RCC 7860 (cell line): ENCODE data around the gene DACT2.
A peak's percentile ranks its signal among the peaks of the same experiment; 100 is the strongest.
"Not testable (repeated sequence)": the region's sequence is repeated elsewhere in the genome, so short reads cannot be mapped to it uniquely, and the experiment has no call there.

ENCODE experiments used
- DNase-seq: peaks from one replicate; pipeline ENCODE4 v3.0.0-alpha.2; 2015; ENCODE audit warnings: low spot score
- FAIRE-seq: peaks from 2 replicates; lab custom pipeline; 2012; peaks lifted over from hg19 to GRCh38; lab: Jason Lieb, UNC

The DACT2 gene

GRCh38 chr6:168305096-168305749, 14.4 kb downstream of the DACT2 start:
- no peak for FAIRE-seq

GRCh38 chr6:168304752-168305015, 14.9 kb downstream of the DACT2 start:
- DNase-seq: no peak
- no peak for FAIRE-seq

More at GRCh38 chr6:168305096-168305749, 14.4 kb downstream of the DACT2 start:
- no peak for DNase-seq

DNA sequence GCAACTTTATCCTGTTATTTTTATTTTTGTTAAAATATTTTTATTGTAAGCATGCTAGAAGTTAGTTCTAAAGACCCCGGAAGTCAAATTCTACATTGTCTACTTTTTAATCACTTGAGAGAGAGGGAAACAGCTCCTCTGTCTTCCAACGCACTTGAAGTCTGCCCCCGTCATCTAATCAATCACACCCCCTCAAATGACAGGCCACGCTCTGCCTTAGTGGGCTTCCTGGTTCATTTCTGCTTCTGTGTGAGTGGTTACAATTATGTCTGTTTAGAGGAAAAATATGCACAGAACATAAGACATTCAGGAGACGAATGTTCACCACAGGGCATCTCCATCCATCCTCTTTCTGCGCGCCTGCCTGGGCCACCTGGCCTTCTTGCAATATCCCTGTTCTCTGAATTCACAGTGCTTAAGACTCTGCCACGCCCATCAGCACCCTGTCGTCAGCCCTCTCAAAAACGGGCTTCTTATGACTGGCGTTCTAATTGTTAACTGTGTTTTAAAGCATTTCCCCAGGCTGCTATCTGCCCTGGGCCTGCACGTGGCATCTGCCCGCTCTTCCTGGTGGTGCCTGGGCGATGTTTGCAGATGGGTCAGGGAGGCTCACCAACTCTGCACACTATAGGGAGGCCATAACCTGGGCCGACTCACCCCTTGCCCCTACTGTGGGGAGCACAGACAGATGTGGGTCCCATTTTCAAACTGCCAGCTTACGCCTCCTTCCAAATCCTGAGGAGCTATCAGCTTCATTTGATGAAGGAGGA, 15.4 kb downstream of the DACT2 start:
- DNase-seq: no peak
- FAIRE-seq: no peak

DNA sequence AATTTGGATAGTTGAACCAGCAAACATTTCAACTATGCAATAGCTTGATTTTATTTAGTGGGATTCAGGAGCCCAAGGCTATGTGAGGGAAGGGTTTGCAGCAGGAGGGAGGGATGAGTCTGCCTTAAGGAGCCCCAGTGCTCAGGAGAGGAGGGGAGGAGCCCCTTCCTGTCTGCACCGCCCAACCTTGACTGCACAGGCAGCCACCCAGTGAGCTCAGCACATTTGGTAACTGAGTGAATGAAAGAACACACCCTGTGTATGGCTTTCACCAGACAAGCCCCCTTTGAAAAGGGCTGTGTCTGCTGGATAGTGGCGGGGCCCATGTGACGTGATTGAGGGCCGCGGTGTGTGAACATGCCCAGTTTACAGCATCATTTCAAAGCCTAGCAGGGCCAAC, 17.0 kb downstream of the DACT2 start:
- DNase-seq (peak; percentile 32), FAIRE-seq (no peak)

DNA sequence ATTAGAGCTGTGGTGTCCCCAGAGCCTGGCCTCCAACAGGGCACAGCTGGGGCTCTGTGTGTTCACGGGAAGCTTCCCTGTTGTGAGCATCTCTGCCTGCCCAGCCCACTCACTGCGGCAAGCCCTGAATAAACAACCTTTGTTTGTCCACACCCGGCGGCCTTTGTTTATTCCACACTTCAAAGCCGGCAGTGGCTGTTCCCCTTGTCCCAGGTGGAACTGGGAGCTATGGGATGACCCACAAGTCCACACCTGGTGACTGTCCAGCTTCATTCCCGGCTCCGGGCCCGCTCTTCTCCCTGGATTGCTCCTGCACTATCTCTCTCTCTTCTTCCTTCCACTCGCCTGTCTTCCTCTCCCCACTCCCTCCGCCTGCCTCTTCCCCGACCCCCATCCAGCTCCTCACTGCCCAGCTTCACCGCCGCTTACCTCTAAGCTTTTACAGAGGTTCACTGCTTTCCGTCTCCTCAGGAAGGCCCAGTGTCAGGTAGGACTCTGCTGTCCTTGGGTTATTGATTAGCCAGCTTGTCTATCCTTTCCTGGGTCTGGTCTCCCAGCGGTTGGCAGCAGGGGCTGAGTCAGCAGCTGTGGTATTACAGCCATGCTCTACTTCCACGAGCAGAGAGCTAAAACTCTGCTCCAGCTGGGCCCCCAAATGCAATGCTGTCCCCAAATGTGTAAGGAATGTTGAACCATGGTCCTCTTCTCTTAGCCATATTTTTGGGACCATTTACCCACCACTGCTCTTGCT, 17.8 kb downstream of the DACT2 start:
- DNase-seq (peak; percentile 63), FAIRE-seq (peak; percentile 76)

GRCh38 chr6:168300975-168301647, 18.5 kb downstream of the DACT2 start:
- no peak for FAIRE-seq
- no peak for DNase-seq

GRCh38 chr6:168299541-168300511, 19.8 kb downstream of the DACT2 start:
- FAIRE-seq: no peak
- DNase-seq: no peak

DNA sequence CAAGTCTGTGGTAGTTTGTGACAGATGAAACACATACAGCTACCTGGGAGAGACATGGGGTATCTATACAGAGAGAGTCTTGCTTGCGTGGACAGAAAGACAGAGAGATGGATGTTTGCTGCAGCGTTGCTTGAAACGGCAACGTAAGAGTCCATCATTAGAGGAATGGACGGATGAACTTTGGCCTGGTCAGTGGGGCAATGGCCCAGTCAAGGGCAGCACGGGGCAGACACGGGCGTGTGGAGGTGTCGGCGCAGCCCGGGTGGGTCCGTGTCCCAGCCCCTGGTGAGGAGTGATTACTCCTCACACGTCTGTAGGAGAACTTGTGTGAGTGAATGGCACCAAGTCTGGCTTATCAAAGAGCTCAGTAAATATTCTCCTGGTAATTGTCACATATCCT, 21.9 kb downstream of the DACT2 start:
- no peak for FAIRE-seq
- DNase-seq: no peak

DNA sequence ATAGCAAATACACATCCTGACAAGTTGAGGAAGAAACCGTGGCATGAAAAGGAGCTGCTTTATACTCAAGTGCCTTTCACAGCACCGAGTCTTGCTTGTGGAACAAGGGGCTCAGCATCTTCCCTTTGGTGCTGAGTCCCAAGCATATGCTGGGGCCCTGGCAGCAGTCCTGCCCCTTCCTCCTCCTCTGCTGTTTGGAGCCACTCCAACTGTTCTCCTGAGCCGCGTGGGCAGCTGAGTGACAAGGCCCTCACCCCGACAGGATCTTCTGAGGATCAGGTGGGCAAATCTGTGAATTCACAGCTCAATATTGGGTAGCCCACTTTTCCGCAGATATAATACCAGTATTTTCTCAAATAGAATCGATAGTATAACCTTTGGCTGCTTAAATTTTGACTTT, 24.7 kb downstream of the DACT2 start:
- FAIRE-seq (no peak), DNase-seq (no peak)

- DNase-seq: no peak
- no peak for FAIRE-seq
Observed at GRCh38 chr6:168293636-168294530, 25.7 kb downstream of the DACT2 start.

DNA sequence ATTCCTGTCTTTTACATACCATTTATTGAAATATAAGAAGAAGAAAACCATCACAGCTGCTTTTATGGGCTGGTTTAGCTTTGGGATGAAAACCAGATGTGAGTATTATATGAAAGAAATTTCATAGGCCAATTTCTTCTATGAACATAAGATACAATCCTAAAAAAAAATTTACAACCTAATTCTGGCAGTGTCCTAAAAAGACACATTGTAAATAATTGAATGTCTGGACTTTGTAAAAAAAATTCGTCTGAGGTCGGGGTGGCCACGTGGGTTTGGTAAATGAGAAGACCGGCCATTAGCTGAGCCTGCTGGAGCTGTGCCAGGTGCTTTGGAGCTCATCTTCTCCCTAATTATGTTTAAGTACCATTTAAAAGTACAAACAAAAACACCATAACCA, 26.8 kb downstream of the DACT2 start:
- DNase-seq: no peak
- no peak for FAIRE-seq

DNA sequence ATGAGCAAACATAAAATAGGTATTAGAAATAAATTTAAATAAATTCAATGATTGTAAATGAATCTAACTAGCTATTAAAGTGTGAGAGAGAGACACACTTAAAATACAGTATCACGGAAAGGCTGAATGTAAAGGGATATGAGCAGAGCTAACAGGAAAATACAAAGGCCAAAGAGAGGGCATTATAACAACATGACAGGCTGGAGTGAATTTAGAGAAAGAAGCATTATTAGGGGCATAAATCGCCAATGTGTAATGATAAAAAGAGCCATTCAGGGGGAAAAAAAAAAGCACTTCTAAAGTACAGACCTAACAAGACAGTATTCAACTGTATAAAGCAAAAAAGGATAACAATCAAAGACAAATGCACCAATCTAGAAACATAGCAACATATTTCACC, 28.1 kb downstream of the DACT2 start:
- no peak for FAIRE-seq

DNA sequence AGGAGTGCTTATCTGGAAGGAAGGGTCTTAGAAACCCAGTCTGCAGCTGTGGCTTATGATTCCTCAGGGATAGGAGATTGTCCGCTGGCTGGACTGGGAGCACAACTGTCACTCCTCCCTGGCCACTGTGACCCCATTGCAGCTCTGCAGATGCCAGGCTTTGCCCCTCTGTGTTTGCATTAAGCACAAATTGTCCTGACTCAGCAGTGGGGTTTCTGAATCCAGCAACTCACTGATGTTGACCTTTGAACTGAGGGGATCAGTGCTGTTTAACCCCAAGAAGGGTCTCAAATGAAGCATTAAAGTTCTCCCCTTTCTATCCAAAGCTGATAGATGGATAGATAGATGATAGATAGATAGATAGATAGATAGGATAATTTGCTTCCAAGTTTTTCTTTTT, 29.5 kb downstream of the DACT2 start:
- no peak for FAIRE-seq

More for the DNA sequence above, 28.1 kb downstream of the DACT2 start:
- no peak for DNase-seq

GRCh38 chr6:168289571-168289962, 30.0 kb downstream of the DACT2 start:
- FAIRE-seq (no peak), DNase-seq (no peak)

More for the DNA sequence above, 29.5 kb downstream of the DACT2 start:
- no peak for DNase-seq

GRCh38 chr6:168288781-168289570, 30.6 kb downstream of the DACT2 start:
- no peak for FAIRE-seq
- DNase-seq: no peak

DNA sequence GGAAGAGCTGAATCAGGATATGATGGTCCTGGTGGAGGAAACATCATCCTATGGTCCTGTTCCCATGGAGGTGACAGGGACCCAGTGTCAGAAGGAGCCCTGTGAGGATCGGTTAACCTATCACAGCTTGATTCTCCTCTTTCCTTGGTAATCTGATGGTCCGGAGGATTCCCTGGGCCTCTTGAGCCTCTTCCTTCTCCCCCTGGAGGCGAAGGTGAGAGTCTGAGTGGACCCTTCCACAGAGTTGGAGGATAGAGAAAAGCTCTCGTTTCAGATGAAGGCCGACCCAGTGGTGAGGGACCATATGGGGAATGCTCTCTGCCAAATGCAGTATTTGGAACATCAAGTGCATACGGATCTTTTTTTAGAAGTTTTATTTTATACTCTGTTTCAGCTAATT, 32.1 kb downstream of the DACT2 start:
- FAIRE-seq, DNase-seq: not testable (repeated sequence)

GRCh38 chr6:168286771-168287446, 32.7 kb downstream of the DACT2 start:
- not testable (repeated sequence) for FAIRE-seq, DNase-seq

DNA sequence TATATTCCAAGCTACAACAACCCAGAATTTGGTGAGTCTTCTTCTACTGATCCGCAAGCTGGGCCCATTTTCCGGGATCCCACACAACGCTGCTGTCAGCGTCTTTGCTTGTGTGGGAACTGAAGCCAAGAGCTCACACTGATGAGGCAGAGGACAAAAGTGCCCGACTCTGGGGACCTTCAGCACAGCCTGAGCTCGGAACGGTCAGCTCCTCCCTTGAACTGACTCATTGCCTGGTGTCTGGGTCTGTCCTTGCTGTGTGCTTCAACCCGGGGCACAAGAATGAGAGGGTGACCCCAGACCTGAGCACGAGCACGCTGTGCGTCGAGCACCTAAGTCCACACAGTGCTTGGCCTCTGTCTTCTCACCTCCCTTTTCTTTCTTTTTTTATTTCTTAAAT, 33.5 kb downstream of the DACT2 start:
- FAIRE-seq: no peak
- no peak for DNase-seq
